T-helper 9 cell (primary cell): ENCODE data around the gene GRIK4.

Experiments used
- DNase-seq: peaks from one replicate; pipeline ENCODE4 v3.0.0-alpha.2; 2020

Gene GRIK4

GRCh38 chr11:120527111-120527761 is 15.7 kb downstream of the GRIK4 start:
- DNase-seq, result no peak

- DNase-seq, result no peak
Observed at GRCh38 chr11:120528749-120529148, 17.2 kb downstream of the GRIK4 start.

- DNase-seq, result no peak
Observed at GRCh38 chr11:120529214-120529613, 17.7 kb downstream of the GRIK4 start.

DNA sequence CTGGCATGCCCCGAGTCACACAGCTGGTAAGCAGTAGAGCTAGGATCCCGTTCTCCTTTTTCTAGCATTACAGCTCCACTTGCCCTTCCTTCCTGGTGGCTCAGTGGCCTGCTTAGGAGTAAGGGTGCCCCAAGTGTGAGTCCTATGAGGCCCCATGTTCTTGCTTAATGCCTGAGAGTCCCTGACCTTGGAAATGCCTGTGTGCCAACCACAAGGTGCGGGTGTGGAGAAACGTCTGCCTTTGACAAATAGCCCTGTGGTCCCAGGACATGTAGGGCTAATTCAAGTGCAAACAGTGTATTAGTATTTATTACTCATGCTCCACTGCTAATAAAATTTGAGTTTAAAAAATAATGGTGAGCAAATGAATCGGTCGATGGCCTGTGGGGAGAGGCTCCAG is 18.4 kb downstream of the GRIK4 start:
- no peak for DNase-seq

DNA sequence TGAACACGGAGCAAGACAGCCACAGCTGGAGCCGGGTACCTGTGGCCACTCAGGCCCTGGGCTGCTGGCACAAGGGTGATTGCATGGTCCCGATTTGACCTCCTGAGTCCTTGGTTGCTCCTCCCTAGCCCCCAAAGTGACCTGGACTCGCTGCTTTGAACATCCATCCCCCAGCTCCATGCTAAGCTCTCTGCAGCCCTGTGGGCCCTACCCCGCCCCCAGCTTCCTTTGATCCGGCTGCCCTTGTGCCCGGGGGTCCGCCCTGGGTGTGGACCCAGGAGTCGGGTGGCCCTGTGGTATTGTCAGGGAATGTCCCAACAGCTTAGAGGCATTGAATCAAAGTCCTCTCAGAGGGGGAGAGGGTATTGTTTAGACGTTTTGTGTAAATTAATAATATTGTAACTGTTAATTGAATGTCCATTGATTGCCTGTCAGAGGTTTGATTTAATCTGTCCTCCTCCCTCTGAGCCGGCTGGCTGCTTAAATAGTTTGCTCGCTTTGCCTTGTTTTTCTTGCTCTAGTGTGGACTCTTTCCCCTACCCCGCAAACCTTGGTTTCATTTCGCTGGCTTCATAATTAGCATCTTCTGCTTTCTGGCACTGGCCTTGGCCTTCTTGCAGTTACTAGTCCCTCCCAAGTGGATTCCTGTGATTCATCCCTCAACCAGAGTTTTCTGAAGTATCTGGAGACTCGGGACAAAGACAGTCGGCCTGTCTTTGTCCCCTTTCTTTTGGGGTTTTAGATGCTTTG is 20.7 kb downstream of the GRIK4 start:
- DNase-seq, result no peak

GRCh38 chr11:120532832-120533196 is 21.3 kb downstream of the GRIK4 start:
- DNase-seq, result no peak

DNA sequence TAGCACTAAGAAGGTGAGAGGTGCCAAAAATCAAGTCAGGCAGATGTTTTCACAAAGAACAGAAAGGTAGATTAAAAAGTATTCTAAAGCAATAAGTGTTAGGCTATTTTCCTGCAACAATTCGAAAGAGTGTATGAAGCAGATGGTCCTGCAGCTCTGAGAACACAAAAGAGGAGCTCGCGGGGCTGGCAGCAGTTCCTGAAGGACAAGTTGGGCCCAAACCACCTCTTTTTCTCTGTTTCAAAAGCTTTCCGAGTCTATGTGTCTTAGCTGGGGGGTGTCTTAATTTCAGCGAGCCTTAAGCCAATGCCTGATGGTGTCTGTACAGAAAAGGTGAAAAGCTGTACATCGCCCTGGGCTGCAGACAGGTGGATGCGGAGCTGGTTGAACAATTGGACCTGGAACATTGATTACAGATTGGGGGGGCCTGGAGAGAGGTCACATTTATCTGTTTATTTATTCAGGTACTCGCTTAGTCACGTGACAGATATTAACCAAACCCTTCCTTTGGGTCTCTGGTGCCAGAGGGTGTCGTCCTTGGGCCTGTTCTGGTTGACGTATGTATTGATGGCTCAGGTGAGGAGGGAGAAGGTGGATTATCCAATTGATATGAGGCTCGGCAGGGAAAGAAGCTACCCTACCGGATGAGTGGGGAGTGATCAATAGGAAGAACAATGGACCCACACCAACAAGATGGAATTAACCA is 24.7 kb downstream of the GRIK4 start:
- DNase-seq, result no peak

DNA sequence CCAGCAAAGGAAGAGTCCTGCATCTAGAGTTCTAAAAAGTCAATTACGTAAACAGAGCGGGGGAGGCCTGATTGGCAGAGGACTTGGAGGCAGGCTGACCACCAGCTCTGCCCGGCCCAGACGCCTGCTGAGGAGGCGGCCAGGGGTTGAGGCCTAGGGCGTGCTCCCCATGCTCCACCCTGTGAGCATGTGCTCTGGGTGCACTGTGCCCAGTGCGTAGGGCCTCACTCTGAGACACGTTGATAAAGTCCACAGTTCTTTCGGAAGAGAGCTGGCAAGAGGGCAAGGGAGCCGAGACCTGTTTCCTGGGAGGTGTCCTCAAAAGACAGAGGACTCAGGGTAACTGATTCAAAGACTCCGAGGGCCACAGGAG is 25.2 kb downstream of the GRIK4 start:
- DNase-seq, result no peak

GRCh38 chr11:120537996-120538395 is 26.4 kb downstream of the GRIK4 start:
- DNase-seq, result no peak

DNA sequence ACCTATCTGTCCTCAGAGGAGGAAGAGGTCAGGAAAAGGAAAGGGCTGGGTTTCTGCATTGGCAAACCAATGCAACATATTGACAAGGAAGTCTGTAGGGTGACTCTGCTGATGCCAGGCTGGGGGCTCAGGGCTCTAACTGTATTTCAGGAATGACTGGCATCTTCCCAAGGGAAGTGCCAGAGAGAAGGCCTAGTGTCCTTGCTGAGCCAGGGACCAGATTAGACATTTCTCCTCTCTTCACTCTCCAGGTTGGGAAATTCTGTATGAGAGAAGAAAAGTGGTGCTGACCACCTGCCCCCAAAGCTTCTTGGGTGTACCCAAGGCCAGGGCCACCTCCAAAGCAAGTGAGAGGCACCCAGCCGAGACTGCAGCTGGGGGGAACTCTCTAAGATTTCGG is 27.2 kb downstream of the GRIK4 start:
- no peak for DNase-seq

DNA sequence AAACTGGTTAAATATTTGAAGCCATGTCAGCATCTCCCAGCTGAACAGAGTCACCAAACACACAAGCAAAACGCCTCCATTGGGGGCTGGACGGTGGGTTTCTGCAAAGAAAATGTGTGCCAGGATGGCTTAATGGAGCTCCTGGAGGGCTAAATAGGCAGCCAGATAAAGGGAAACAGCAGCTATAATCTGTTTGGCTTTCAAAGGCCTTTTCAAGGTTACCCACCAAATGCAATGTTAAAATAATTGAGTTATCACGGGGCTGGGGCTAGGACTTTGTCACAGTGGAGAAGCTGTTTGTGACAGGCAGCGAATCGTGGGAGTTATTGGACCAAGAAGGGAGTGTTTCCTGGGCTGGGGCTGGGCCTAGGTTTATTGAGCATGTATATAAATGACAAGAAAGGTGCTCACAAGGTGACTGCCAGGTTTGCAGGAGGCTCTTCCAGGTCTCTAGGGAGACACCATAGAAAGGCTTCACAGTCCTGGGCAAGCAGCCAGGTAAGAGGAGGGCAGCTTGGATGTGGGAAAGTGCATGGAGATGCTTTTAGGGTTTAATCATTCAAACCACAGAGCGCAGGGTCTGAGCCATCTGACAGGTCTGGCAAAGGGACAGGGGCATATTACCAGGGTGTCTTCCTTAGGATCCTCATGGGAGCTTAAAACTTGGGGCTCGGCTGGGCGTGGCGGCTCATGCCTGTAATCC is 28.3 kb downstream of the GRIK4 start:
- DNase-seq, result no peak

- no peak for DNase-seq
Observed at GRCh38 chr11:120540744-120541465, 29.4 kb downstream of the GRIK4 start.

DNA sequence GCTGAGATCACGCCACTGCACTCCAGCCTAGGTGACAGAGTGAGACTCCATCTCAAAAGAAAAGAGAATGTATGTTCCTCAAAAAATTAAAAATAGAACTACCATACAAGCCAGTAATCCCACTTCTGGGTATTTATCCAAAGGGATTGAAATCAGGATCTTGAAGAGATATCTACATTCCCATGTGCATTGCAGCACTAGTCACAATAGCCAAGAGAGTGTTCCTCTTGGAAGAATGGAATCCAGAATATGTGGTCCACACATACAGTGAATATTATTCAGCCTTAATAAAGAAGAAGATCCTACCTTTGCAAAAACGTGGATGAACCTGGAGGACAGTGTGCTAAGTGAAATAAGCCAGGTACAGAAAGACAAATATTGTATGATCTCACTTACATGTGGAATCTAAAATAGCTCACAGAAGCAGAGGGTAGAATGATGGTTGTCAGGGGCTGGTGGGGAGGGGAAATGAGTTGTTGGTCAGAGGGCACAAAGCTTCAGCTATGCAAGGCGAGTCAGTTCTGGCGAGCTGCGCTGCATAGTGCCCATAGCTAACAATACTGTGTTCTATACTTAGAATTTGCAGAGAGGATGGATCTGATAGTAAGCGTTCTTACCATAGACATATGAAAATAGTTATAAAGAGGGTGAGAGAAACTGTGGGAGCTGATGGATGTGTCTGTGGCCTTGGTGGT is 32.1 kb downstream of the GRIK4 start:
- DNase-seq, result no peak

DNA sequence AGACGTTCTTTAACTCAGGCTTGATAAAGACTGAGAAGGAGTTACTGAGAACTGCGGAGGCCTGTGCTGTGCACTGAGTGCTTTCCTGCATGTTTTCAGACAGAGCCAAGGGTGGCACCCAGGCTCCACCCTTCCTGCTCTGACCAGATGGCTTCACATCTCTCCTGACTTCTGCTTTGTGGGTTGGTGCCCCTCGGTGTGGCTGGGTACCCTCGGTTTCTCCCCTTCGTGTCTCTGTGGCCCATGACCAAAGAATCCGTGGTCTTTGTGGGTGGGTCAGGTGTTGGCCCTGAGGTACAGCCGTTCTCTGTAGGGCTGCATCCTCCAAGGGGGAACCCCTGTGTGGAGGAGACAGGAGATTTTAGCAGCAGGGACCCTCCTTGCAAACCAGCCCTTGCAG is 34.3 kb downstream of the GRIK4 start:
- DNase-seq, result no peak

GRCh38 chr11:120546312-120547205 is 35.0 kb downstream of the GRIK4 start:
- DNase-seq, result no peak

DNA sequence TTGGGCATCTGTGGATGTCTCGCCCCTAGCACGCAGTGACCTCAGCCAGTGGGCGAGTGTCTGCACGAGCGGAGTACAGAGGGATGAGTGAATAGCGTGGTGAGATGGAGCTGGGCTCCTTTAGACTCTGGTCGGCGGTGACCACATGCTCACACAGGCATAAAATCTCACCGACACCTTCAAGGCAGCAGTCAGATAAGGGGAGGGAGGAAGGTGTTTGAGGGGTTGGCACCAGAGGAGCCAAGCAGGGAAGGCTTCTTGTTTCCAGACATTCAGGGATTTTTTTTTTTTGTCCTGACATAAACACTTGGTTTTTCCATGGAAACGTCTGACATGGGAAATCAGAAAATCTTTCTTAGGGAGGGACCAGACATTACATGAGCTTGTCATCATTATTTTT is 35.8 kb downstream of the GRIK4 start:
- DNase-seq, result no peak

- no peak for DNase-seq
Observed at GRCh38 chr11:120547811-120548681, 36.5 kb downstream of the GRIK4 start.

DNA sequence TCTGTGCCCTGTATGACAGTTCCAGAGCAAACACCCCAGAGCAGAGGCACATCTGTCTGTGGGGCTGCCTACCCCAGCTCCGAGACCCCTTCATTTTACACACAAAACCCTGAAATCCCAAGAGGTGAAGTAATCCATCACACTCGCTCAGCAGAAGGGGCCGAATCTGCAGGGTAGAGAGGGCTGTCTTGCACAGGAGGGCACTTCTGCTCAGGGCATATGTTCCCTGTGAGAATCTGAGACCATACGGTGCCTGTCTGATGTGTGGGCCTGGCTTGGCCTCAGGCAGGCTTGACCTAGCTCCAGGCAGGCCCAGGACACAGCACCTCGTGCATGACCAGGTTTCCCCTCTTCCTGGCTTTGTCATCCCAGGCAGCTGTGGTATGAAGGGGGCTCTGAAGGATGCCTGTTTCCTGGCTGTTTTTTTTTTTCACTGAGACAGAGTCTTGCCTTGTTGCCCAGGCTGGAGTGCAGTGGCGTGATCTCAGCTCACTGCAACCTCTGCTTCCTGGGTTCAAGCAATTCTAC is 37.2 kb downstream of the GRIK4 start:
- no peak for DNase-seq

GRCh38 chr11:120549346-120549745 is 37.8 kb downstream of the GRIK4 start:
- DNase-seq, result no peak

DNA sequence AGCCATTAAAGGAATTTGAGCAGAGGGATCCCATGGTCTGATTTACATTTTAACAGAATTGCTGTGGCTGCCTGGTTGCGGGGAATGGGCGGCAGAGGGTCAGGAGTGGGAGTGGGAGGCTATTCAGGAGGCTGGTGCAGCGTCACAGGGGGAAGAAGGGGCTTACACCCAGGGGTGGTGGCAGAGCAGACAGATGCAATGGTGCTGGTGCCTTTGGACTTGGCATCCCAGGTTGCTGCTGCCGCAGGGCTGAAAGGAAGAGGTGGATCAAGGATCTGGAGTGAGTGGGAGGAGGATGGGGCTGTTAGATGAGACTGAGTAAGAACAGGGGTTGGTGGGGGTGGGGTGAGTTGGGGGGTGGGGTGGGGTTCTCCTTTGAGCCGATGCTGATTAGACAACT is 38.5 kb downstream of the GRIK4 start:
- DNase-seq, result no peak
